Stomach (tissue), 9 donors: ENCODE data around the gene YPEL3. TPM values are rescaled to one million over a fixed set of nuclear protein-coding genes. Genes with fewer than 3 reads are reported as not detected.

Experiments used
- DNase-seq, 2 donors: peaks; one replicate each; pipeline versions ENCODE4 v3.0.0 to v3.0.0-alpha.2; 2013 to 2019
- H3K27ac ChIP-seq, 5 donors: fragments of 200-600 bp in 4 of 5; sonication (generic) in 4 of 5; one replicate each; pipeline ENCODE4 v1.5.1; 2013 to 2019; ENCODE audit warnings: mild to moderate bottlenecking in 1 of 5, moderate library complexity in 1 of 5
- H3K27me3 ChIP-seq, 3 donors: fragments of 200-600 bp; sonication (generic); one replicate each; pipeline ENCODE4 v1.5.1; 2017 to 2019; ENCODE audit warnings: mixed run types in 1 of 3
- H3K36me3 ChIP-seq, 4 donors: fragments of 200-600 bp; sonication (generic); 1 replicate in 3 of 4; 2 replicates in 1 of 4; pipeline ENCODE4 v1.5.1; 2016 to 2019
- H3K4me1 ChIP-seq, 4 donors: fragments of 200-600 bp; sonication (generic); one replicate each; pipeline ENCODE4 v1.5.1; 2016 to 2019
- H3K4me3 ChIP-seq, 4 donors: fragments of 200-600 bp; sonication (generic) in 3 of 4; one replicate each; pipeline ENCODE4 v1.5.1; 2016 to 2019; ENCODE audit warnings: mild to moderate bottlenecking in 1 of 4
- H3K9me3 ChIP-seq, 4 donors: fragments of 200-600 bp; sonication (generic); one replicate each; pipeline ENCODE4 v1.5.1; 2016 to 2019
- CTCF ChIP-seq, 7 experiments: fragments of 450-650 bp in 4 of 7; fragments of 200-600 bp in 3 of 7; sonication (generic) in 3 of 7; IDR thresholded peaks; one replicate each; pipeline ENCODE4 v1.5.1; 2016 to 2019; ENCODE audit warnings: antibody characterized with exemption in 7 of 7, control low read depth in 2 of 7, mild to moderate bottlenecking in 1 of 7
- EP300 ChIP-seq: sonication (generic); formaldehyde crosslinking; IDR thresholded peaks from one replicate; pipeline ENCODE4 v1.6.1; 2017; ENCODE audit warnings: antibody characterized with exemption
- POLR2A ChIP-seq, 4 donors: fragments of 450-650 bp; IDR thresholded peaks; one replicate each; pipeline ENCODE4 v1.6.1; 2016; ENCODE audit warnings: antibody characterized with exemption in 4 of 4, control low read depth in 2 of 4, mild to moderate bottlenecking in 1 of 4, moderate library complexity in 1 of 4
- POLR2AphosphoS5 ChIP-seq, 3 donors: sonication (generic); formaldehyde crosslinking; IDR thresholded peaks; one replicate each; pipeline ENCODE4 v1.6.1; 2016; ENCODE audit warnings: antibody characterized with exemption in 3 of 3
- WGBS, 5 donors: extraction: QIAGEN DNeasy Blood & Tissue Kit in 3 of 5; methylation state at CpG; one replicate each; pipeline versions ENCODE4 v1.1.5 to v1.1.7; 2013 to 2018; 5-methylcytosine and 5-hydroxymethylcytosine counted together
- intact Hi-C: fragments of 100-400 bp; cut with DNase I; formaldehyde crosslinking; loops from one replicate; pipeline ENCODE4 v1.15.1; 2023; ENCODE audit warnings: low total_unique reads
- polyA plus RNA-seq, 3 donors: library from polyadenylated mRNA; stranded (reverse); fragments of 200-250 nt; gene quantifications; one replicate each; pipeline ENCODE4 v1.2.3, GENCODE V29; 2013
- total RNA-seq, 5 donors: library from RNA; depleted of rRNA; stranded (reverse); fragments of >200 nt; gene quantifications; one replicate each; pipeline versions ENCODE4 v1.1.0 to v1.2.3, GENCODE V29; 2014 to 2016
- donor health status: healthy with polysubstance abuse.
- donor health status: Bipolar disorder and iron deficiency.
- donor health status: healthy.

The YPEL3 gene
- total and polyA plus RNA-seq, 8 donors: 13.9 to 162 (median 78.4) TPM

DNA sequence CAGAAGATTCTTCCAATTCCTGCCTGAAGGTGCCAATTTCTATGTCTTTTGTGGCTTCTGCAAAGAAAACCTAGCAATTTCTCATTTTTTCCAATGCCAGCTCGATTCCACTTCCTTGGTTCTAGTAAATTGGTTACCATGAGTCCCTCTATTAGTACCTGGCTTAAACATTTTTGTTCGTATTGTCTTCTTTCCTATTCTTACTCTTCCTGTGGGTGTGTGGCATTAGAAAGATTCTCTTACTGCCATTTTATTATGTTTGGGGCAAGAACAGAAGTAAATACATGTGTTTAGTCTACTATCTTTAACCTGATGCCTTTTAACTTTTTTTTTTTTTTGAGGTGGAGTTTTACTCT is 47.3 kb upstream of the YPEL3 start:
- TF ChIP-seq EP300 (no peak), CTCF (IDR thresholded peaks at IDR 0.05) (no peak), POLR2A (IDR thresholded peaks at IDR 0.05) (no peak)
- intact Hi-C loops: no loop called here

GRCh38 chr16:30142672-30143346 is 46.8 kb upstream of the YPEL3 start:
- Histone ChIP-seq H3K27me3 (no peaks in the 10 kb centered on the region), H3K27ac (no peak overlapping the region), H3K4me1 (peaks cover 0 to 21% (median 7%) of the 10 kb centered on the region in 4 donors), H3K4me3 (no peak overlapping the region), H3K36me3 (no peaks in the 10 kb centered on the region), H3K9me3 (no peaks in the 10 kb centered on the region)
- 83 to 88% (median 88%) methylated on average over 13 of the region's 13 CpGs for WGBS, 5 donors
- DNase-seq: no peak
- TF ChIP-seq POLR2A (IDR thresholded peaks at IDR 0.05) (no peak), CTCF (IDR thresholded peaks at IDR 0.05) (no peak)
- intact Hi-C loops: no loop called here

More for the DNA sequence above, 47.3 kb upstream of the YPEL3 start:
- H3K27ac ChIP-seq: no peak overlapping the region
- peaks cover 0 to 21% (median 7%) of the 10 kb centered on the region in 4 donors for H3K4me1 ChIP-seq
- no peaks in the 10 kb centered on the region for H3K27me3 ChIP-seq
- no peak for DNase-seq
- 56 to 75% (median 69%) methylated on average over 2 of the region's 2 CpGs for WGBS, 5 donors
- H3K36me3 ChIP-seq: no peaks in the 10 kb centered on the region
- no peak overlapping the region for H3K4me3 ChIP-seq
- no peaks in the 10 kb centered on the region for H3K9me3 ChIP-seq

GRCh38 chr16:30141750-30142149 is 45.7 kb upstream of the YPEL3 start:
- no peak for DNase-seq
- H3K27ac ChIP-seq: no peak overlapping the region
- peaks cover 0 to 21% (median 7%) of the 10 kb centered on the region in 4 donors for H3K4me1 ChIP-seq
- no peaks in the 10 kb centered on the region for H3K36me3 ChIP-seq
- no peak overlapping the region for H3K4me3 ChIP-seq
- H3K27me3 ChIP-seq: no peaks in the 10 kb centered on the region
- H3K9me3 ChIP-seq: no peaks in the 10 kb centered on the region
- intact Hi-C loops: no loop called here
- WGBS, 5 donors: 92 to 100% (median 97%) methylated on average over 2 of the region's 2 CpGs
- TF ChIP-seq POLR2A (IDR thresholded peaks at IDR 0.05) (no peak), CTCF (IDR thresholded peaks at IDR 0.05) (no peak), EP300 (no peak), POLR2AphosphoS5 (IDR thresholded peaks at IDR 0.05) (no peak)

GRCh38 chr16:30139583-30140481 is 43.8 kb upstream of the YPEL3 start:
- intact Hi-C loops: no loop called here
- 58 to 63% (median 61%) methylated on average over 13 of the region's 13 CpGs for WGBS, 5 donors
- H3K4me1 ChIP-seq: peaks cover 0 to 21% (median 7%) of the 10 kb centered on the region in 4 donors

More at GRCh38 chr16:30139583-30140481, 43.8 kb upstream of the YPEL3 start:
- Histone ChIP-seq H3K27me3 (no peaks in the 10 kb centered on the region), H3K36me3 (no peaks in the 10 kb centered on the region), H3K27ac (peak overlapping the region in 4 of 5 donors; percentile 5 to 43 (median 28)), H3K4me3 (no peak overlapping the region), H3K9me3 (no peaks in the 10 kb centered on the region)
- TF ChIP-seq EP300: no peak
- TF ChIP-seq POLR2AphosphoS5 (IDR thresholded peaks at IDR 0.05): peak in 1 of 3 donors; percentile 33
- peak in 1 of 2 donors; percentile 61 for DNase-seq
